Activated naive CD4-positive, alpha-beta T cell treated with anti-CD3 and anti-CD28 coated beads for 36 hours (primary cell): ENCODE data around the gene TBC1D22B. TPM values are rescaled to one million over a fixed set of nuclear protein-coding genes. Genes with fewer than 3 reads are reported as not detected.

Source experiments
- CTCF ChIA-PET: fragments of 350-600 bp; sonication (Branson Sonifier 250); formaldehyde crosslinking; loops from one replicate; lab custom pipeline; 2021; ENCODE audit warnings: antibody characterized with exemption; lab: Charles Lee
- DNase-seq: peaks from one replicate; pipeline ENCODE4 v3.0.0-alpha.2; 2020
- H3K27ac Mint-ChIP-seq: one replicate; pipeline ENCODE4 v1.8.0; 2021; ENCODE audit warnings: mild to moderate bottlenecking, mixed read lengths
- H3K27me3 Mint-ChIP-seq: one replicate; pipeline ENCODE4 v1.8.0; 2021; ENCODE audit warnings: low read depth, mixed read lengths
- H3K36me3 Mint-ChIP-seq: one replicate; pipeline ENCODE4 v1.8.0; 2021; ENCODE audit warnings: low read depth, mixed read lengths
- H3K4me1 Mint-ChIP-seq: one replicate; pipeline ENCODE4 v1.8.0; 2021; ENCODE audit warnings: low read depth, mixed read lengths
- H3K4me3 Mint-ChIP-seq: one replicate; pipeline ENCODE4 v1.8.0; 2021; ENCODE audit warnings: mild to moderate bottlenecking, moderate library complexity, mixed read lengths
- H3K9me3 Mint-ChIP-seq: one replicate; pipeline ENCODE4 v1.8.0; 2021; ENCODE audit warnings: mixed read lengths
- intact Hi-C: fragments of 100-400 bp; cut with micrococcal nuclease; formaldehyde crosslinking; loops from one replicate; pipeline ENCODE4 v1.15.1; 2023
- total RNA-seq, 2 experiments: library from RNA; stranded (reverse); gene quantifications; one replicate each; pipeline ENCODE4 v1.2.3, GENCODE V29; 2021

Gene TBC1D22B
- total RNA-seq, 2 experiments from 2014 or later: 13.4 to 15.1 TPM

DNA sequence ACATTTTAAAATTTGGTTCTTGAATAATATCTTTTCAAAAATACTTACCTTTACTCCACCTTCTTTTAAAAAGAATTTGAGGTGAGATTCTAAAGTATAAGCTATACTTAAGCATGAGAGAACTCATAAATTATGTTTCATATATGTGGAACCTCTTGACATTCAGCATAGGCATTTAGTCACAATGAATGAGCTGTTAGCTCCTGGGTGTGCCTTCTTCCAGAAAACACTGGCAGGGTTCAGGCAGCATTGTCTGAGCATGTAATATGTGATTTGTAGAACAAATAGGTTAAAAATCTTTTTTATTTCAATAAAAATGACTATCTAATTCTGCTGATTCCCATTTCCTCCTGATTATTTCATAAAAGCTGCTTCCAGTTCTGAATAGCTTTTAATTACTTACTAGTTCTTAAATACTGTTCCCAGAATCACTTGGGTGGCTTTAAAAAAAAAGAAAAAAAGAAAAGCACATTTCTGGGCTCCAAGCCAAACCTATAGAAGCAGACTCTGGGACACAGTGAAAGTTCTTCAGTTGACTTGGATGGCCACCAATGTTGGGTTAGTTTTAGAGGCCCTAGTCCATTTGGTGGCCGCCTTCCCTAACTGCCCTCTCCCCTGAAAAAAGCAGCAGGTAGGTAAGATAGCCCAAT is 116.4 kb downstream of the TBC1D22B start:
- H3K36me3 Mint-ChIP-seq: peaks cover 16% of the 10 kb centered on the region
- CTCF ChIA-PET: interaction anchor here (0.9 to 1.8 kb wide), 2 partner anchors 48 to 52 kb away, joined by 3 to 6 read pairs; no protein-coding TSS in a partner anchor
- no peaks in the 10 kb centered on the region for H3K9me3 Mint-ChIP-seq
- H3K4me1 Mint-ChIP-seq: no peaks in the 10 kb centered on the region
- no peak overlapping the region for H3K4me3 Mint-ChIP-seq
- H3K27ac Mint-ChIP-seq: no peak overlapping the region
- no peaks in the 10 kb centered on the region for H3K27me3 Mint-ChIP-seq
- DNase-seq: no peak
- intact Hi-C loops: no loop called here

- peaks cover 7% of the 10 kb centered on the region for H3K36me3 Mint-ChIP-seq
- DNase-seq: no peak
- CTCF ChIA-PET: no interaction called here
- no peak overlapping the region for H3K27ac Mint-ChIP-seq
- no peak overlapping the region for H3K4me3 Mint-ChIP-seq
- H3K9me3 Mint-ChIP-seq: no peaks in the 10 kb centered on the region
- H3K4me1 Mint-ChIP-seq: no peaks in the 10 kb centered on the region
- intact Hi-C loops: no loop called here
- H3K27me3 Mint-ChIP-seq: no peaks in the 10 kb centered on the region
Observed at GRCh38 chr6:37375376-37375775, 117.8 kb downstream of the TBC1D22B start.

- CTCF ChIA-PET: no interaction called here
Observed at GRCh38 chr6:37376078-37376743, 118.6 kb downstream of the TBC1D22B start.

DNA sequence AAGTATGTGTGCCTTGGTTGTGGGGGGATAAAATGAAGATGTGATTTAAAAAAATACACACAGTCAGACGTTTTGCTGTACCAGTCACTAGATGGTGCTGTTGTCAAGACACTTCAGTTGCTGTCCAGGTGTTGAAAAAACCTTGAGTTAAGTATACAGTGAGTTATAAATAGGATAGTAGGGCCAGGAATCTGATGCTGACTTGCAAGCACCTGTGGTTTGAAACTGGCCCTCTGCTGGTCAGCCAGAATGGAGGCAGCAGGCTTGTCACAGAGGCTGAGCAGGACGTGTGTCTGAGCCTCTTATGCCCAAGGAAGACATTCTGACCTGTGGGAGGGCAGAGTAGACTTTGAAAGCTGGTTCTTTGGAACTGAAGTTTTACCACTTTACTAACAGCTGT is 124.0 kb downstream of the TBC1D22B start:
- Mint-ChIP-seq H3K4me1 (no peaks in the 10 kb centered on the region), H3K9me3 (no peaks in the 10 kb centered on the region), H3K27me3 (no peaks in the 10 kb centered on the region), H3K4me3 (no peak overlapping the region), H3K36me3 (peaks cover 21% of the 10 kb centered on the region), H3K27ac (no peak overlapping the region)
- CTCF ChIA-PET: interaction anchor here (0.6 to 4.1 kb wide), 12 partner anchors 12 to 1115 kb away, joined by 3 to 19 read pairs (median 4); no protein-coding TSS in a partner anchor
- peak; percentile 43 for DNase-seq
- intact Hi-C loops: loop anchor here (1.0 to 2.0 kb wide), 4 partner anchors 53 to 311 kb away; no protein-coding TSS in a partner anchor

More at GRCh38 chr6:37376078-37376743, 118.6 kb downstream of the TBC1D22B start:
- Mint-ChIP-seq H3K36me3 (peaks cover 14% of the 10 kb centered on the region), H3K27me3 (no peaks in the 10 kb centered on the region), H3K9me3 (no peaks in the 10 kb centered on the region), H3K27ac (no peak overlapping the region), H3K4me1 (no peaks in the 10 kb centered on the region), H3K4me3 (no peak overlapping the region)
- intact Hi-C loops: no loop called here
- DNase-seq: no peak

Other genes starting within 250 kb of the TBC1D22B start
- gene PIM1, start 87.6 kb upstream of the TBC1D22B start, total RNA-seq: 100 to 1,000 TPM; 226 to 227 TPM
- gene TMEM217, start 372 bp downstream of the TBC1D22B start, total RNA-seq: under 1 TPM; 0.81 to 0.95 TPM
- gene RNF8, start 96.2 kb downstream of the TBC1D22B start, total RNA-seq: 10 to 100 TPM; 18.6 to 19.4 TPM
- 10 to 100 TPM; 70.9 to 71.3 TPM for gene CMTR1, start 175.4 kb downstream of the TBC1D22B start, total RNA-seq
- gene CCDC167, start 242.1 kb downstream of the TBC1D22B start, total RNA-seq: 10 to 100 TPM; 53.4 to 57.1 TPM